ENCODE results near the gene ALPL.
"Not testable (repeated sequence)": the region's sequence is repeated elsewhere in the genome, so short reads cannot be mapped to it uniquely, and the experiment has no call there.

The ALPL gene

GRCh38 chr1:21509351-21510112 is at the start of gene ALPL:
TSS of gene ALPL (plus strand) at chr1:21509423. CDS start at chr1:21554082, 44,659 bp downstream.
- DNase-seq = no peak

DNA sequence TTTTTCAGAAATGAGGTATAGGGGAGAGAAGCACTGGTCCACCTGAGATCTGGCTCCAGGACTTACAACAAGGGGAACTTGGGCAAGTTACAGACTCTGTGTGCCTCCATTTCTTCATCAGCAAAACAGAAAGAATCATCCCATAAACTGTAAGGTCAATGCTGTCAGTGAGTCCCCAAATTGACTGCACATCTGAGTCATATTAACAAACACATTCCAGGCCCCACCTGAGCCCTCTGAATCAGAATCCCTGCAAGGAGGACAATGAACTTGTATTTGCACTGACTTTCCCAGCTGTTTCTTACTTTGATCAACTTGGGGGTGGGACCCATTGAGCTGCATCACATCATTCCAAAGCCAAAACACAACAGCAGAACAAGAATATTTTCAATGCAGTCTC is 44.1 kb upstream of the ALPL start:
- not testable (repeated sequence) for DNase-seq

DNA sequence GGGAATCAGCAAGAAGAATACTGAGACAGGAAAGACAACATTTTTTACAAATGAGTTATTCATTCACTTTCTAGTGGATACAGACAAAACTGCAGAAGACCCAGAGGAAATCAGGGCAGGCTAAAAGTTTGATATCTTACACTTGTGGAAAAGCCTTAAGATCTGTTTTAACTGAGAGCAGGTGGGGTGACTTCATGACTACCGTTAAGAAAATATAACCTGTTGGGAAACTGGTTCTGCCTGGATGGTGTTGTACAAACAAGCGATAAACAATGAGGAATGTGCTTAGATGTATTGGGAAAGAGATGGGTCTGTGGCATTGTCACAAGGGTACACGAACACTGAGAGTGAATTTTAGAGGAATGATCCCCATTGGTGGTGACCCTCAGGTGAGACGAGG is 41.3 kb upstream of the ALPL start:
- DNase-seq = not testable (repeated sequence)

GRCh38 chr1:21468599-21468998 is 40.6 kb upstream of the ALPL start:
- peak; percentile 13 for DNase-seq

DNA sequence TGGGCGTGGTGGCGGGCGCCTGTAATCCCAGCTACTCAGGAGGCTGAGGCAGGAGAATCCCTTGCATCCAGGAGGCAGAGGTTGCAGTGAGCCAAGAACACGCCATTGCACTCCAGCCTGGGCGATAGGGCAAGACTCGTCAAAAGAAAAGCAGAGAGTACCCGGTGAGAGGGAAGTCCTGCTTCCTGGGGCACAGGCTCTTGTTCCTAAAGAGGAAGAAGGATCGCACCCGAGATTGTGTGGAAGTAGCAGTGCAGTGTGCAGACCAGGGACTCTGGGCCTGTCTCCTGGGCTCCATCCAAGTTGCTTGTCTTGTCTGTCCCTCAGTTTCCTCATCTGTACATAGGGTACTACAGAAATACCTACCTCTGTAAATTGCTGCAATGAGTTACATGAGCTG is 39.6 kb upstream of the ALPL start:
- no peak for DNase-seq

GRCh38 chr1:21472861-21473260 is 36.4 kb upstream of the ALPL start:
- DNase-seq = no peak

GRCh38 chr1:21478356-21478755 is 30.9 kb upstream of the ALPL start:
- DNase-seq = no peak

DNA sequence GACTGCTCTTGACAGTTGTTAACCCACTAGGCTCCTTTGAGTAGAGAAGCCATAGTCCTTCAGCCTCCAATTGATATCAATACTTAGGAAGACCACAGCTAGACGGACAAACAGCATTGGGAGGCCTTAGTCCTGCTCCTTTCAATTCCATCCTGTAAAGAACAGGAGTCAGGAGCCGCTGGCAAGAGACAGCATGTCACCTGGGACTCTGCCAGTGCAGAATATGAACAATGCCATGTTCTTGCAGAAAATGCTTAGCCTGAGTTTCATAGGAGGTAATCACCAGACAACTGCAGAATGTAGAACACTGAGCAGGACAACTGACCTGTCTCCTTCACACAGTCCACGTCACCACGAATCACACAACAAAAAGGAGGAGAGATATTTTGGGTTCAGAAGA is 25.3 kb upstream of the ALPL start:
- DNase-seq = not testable (repeated sequence)

- no peak for DNase-seq
These were observed 20.1 kb upstream of the ALPL start for GRCh38 chr1:21489146-21489545.

GRCh38 chr1:21490774-21491487 is 18.3 kb upstream of the ALPL start:
- no peak for DNase-seq

GRCh38 chr1:21491488-21492355 is 17.5 kb upstream of the ALPL start:
- DNase-seq = no peak

DNA sequence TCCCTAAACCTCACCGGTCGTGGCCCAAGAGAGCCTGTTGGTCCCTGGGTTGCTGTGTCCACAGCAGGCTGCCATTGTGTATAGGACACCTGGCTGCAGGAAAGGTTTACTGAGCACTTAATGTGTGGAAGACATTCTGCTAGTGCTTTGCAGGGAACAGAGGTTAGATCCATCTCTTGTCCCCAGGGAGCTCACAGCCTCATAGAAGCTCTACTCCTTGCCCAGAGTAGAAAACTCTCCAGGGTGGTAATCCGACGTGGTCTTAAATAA is 16.9 kb upstream of the ALPL start:
- no peak for DNase-seq

DNA sequence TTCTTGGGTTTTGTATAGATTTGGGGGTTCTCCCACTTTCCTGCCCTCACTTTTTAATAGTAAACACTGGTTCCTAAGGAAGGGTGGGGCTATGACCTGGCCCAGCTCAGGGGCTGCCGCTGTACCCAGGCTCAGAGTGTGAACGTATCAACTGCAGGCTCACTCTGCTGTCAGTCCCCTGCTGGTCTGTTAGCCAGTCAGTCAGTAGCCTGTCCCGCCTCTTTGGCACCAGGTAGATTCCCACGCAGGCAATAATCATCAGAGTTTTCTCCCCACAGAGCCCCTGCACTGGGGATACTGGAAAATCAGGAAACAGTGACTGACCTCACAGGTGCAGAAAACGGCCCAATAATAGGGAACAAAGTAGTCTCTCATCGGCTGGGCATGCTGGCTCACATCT is 15.0 kb upstream of the ALPL start:
- no peak for DNase-seq

DNA sequence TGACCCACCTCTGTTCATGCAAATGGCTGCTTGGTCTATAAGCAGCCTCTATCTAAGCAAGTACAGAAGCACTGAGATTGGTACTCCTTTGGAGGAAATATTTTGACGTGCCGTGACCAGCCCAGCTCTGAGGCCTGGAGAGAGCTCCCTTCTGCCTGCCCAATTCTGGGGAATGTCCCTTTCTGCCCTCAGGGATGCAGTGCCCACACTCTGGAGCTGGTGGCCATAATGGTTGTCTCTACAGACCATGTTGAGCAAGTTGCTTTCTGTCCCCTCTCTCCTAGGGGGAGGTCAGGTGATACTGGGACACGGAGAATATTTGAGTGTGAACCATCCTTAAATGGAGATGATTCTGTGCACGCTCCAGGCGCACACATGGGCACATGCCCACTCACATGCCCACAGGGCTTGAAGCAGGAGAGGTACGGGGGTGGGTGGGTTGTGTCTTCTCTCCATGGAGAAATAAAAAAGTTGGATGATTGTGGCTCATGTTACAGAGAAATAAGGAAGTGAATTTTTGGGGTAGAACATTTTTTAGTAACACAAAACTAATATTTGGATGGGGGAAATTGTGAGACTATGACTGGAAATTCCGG is 13.9 kb upstream of the ALPL start:
- DNase-seq = no peak

- DNase-seq = no peak
These were observed 13.2 kb upstream of the ALPL start for GRCh38 chr1:21496063-21496462.

- DNase-seq = no peak
These were observed 12.3 kb upstream of the ALPL start for GRCh38 chr1:21496886-21497285.

GRCh38 chr1:21497466-21498061 is 11.7 kb upstream of the ALPL start:
- DNase-seq = no peak

- DNase-seq = no peak
These were observed 9.8 kb upstream of the ALPL start for GRCh38 chr1:21499283-21499950.

DNA sequence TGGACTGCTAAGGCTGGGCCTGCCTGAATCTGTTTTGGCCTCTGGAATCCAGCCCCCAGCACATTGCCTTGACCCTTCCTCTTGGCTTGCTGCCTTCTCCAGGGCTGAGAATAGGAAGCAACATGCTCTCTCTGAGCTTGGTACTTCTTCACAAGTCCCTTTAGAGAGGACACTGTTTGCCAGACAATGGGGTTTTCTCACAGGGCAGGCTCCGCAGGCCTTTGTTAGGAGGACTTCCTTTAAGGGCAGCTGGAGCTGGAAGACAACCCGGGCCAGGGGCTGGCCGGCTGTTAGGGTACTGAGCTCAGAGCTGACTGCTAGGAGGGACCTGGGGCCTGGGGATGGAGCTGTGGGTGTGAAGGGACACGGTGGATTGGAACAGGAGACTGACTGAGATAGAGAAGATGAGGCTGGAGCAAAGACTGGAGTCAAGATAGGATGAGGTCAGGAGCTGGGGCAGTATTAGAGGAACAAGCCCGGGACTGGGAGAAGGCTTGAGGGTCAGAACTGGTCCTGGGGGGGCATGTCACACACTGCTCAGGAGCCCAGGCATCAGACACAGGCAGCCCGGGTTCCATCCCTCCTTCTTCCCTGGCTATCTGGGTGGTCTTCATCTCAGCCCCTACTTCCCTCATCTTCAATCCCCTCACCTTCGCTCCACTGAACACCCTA is 5.4 kb upstream of the ALPL start:
- no peak for DNase-seq

- no peak for DNase-seq
These were observed 2.4 kb upstream of the ALPL start for GRCh38 chr1:21506804-21507203.

DNA sequence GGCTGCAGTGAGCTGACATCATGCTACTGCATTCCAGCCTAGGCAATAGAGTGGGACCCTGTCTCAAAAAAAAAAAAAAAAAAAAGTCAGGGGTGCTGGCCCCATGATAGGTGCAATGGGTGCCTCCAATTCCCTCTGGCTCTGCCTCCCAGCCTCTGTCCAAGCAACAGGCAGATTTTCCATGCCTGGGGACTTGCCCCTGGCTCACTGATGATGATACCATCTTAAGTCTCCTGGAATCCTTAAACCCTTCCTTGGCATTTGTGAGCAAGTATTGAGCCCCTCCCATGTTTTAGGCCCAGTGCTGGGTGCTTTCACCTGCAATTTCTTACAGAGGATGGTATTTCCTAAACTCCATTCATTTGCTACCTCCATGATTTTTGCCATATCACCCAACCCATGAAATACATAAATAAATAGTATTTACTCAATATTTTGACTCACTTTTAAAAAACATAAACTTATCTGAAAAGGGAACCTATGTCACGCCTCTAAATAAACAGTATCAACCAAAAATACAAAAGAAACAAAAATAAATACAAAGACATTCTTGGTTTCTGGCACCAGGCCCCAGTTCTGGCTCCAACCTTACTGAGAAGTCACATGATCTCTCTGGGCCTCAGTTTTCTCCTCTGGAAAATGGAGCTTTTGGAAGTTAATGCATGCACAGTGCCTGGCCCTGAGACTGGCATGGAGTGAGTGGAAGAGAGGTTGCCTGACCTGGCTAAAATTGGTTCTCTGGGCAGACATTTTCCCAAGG is 1.5 kb upstream of the ALPL start:
- no peak for DNase-seq
